ENCODE results near the gene ALDH18A1. TPM values are rescaled to one million over a fixed set of nuclear protein-coding genes. Genes with fewer than 3 reads are reported as not detected.
A peak's percentile ranks its signal among the peaks of the same experiment; 100 is the strongest.
"Not testable (repeated sequence)": the region's sequence is repeated elsewhere in the genome, so short reads cannot be mapped to it uniquely, and the experiment has no call there.

Gene ALDH18A1
- total RNA-seq, 1 experiment from 2014 or later = 105 TPM

DNA sequence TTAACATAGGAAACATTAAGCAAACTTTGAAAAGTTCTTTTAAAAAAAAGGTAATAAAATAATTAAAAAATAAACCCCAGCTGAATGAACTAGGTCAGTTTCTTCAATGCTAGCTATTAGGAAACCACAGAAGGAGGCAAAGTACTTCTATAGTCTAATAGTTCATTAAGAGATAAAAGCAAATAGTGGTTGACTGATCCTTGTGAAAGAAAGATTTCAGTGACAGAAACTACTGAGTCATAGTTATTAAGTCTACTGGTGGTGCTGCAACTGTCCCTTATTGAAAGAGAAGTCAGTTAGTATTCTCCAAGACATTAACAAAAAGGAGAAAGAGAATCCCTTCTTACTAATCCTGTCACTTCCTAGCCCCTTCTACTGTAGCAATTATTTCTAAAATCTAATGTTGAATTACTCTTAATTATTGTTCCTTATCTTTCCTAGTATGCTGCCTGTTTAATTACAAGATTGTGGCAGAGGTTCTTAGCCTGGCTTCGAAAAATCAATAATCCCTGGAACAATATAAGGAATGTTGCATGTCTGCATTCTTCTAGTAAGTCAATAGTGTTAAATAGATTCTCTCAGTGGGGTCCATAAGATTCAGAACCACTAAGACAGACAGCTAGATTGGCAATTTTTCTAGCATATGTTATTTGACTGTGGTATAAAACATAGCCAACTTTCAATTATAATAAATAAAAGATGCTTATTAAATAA, 19.0 kb upstream of the ALDH18A1 start:
- TF ChIP-seq TEAD4 (CRISPR knock-in tag; IDR thresholded peaks at IDR 0.05) = no peak
- peak; percentile 58; the same call in 1 of the 2 replicates for TF ChIP-seq RORB (CRISPR knock-in tag; IDR thresholded peaks at IDR 0.05)
- Mint-ChIP-seq H3K9me3 (no peaks in the 10 kb centered on the region), H3K36me3 (peaks cover 34% of the 10 kb centered on the region), H3K27me3 (ENCODE audit: low read depth) (no peaks in the 10 kb centered on the region), H3K4me1 (no peaks in the 10 kb centered on the region), H3K27ac (no peak overlapping the region), H3K4me3 (no peak overlapping the region)
- CTCF ChIA-PET = interaction anchor here (1.8 kb wide), 1 partner anchor 18 kb away, joined by 7 read pairs; the partner anchor contains the start of gene TCTN3
- POLR2A ChIA-PET = no interaction called here
- DNase-seq (ENCODE audit: low spot score) (no peak), ATAC-seq (peak; percentile 22; the same call in 1 of the 2 replicates)

DNA sequence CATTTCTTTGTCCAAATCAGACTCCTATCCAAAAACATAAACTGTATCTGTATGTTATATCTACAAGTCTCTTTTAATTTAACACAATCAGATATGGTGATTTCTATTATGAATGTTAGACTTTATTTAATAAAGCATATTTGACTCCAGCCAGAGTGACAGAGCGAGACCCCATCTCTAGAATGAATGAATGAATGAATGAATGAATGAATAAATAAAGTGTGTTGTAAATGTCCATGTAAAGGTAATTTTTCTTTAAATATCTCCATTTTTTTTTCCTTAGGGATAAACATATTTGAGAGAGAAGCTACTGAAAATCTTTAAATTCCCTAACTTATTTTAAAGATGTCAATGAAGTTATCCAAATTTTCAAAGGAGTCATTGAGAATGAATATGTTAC, 18.1 kb upstream of the ALDH18A1 start:
- ChIA-PET CTCF (interaction anchor here (1.8 kb wide), 1 partner anchor 19 kb away, joined by 7 read pairs; the partner anchor contains the start of gene TCTN3), POLR2A (no interaction called here)
- DNase-seq (ENCODE audit: low spot score) (no peak), ATAC-seq (no peak)
- Mint-ChIP-seq H3K4me3 (no peak overlapping the region), H3K27me3 (ENCODE audit: low read depth) (no peaks in the 10 kb centered on the region), H3K27ac (no peak overlapping the region), H3K9me3 (no peaks in the 10 kb centered on the region), H3K36me3 (peaks cover 26% of the 10 kb centered on the region), H3K4me1 (no peaks in the 10 kb centered on the region)
- TF ChIP-seq, protein P1, sequence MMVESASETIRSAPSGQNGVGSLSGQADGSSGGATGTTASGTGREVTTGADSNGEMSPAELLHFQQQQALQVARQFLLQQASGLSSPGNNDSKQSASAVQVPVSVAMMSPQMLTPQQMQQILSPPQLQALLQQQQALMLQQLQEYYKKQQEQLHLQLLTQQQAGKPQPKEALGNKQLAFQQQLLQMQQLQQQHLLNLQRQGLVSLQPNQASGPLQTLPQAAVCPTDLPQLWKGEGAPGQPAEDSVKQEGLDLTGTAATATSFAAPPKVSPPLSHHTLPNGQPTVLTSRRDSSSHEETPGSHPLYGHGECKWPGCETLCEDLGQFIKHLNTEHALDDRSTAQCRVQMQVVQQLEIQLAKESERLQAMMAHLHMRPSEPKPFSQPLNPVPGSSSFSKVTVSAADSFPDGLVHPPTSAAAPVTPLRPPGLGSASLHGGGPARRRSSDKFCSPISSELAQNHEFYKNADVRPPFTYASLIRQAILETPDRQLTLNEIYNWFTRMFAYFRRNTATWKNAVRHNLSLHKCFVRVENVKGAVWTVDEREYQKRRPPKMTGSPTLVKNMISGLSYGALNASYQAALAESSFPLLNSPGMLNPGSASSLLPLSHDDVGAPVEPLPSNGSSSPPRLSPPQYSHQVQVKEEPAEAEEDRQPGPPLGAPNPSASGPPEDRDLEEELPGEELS (CRISPR knock-in tag; IDR thresholded peaks at IDR 0.05) = no peak
- TF ChIP-seq FOXK1 (CRISPR knock-in tag; IDR thresholded peaks at IDR 0.05) (no peak), ZNF219 (CRISPR knock-in tag; IDR thresholded peaks at IDR 0.05; ENCODE audit: borderline replicate concordance) (no peak), IRF2 (CRISPR knock-in tag; IDR thresholded peaks at IDR 0.05; ENCODE audit: borderline replicate concordance, low read depth) (no peak), HMGA2 (CRISPR knock-in tag; IDR thresholded peaks at IDR 0.05) (no peak)
- TF ChIP-seq, protein P2, sequence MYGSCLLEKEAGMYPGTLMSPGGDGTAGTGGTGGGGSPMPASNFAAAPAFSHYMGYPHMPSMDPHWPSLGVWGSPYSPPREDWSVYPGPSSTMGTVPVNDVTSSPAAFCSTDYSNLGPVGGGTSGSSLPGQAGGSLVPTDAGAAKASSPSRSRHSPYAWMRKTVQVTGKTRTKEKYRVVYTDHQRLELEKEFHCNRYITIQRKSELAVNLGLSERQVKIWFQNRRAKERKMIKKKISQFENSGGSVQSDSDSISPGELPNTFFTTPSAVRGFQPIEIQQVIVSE (CRISPR knock-in tag; IDR thresholded peaks at IDR 0.05; ENCODE audit: borderline replicate concordance) = no peak
- TF ChIP-seq, protein P3, sequence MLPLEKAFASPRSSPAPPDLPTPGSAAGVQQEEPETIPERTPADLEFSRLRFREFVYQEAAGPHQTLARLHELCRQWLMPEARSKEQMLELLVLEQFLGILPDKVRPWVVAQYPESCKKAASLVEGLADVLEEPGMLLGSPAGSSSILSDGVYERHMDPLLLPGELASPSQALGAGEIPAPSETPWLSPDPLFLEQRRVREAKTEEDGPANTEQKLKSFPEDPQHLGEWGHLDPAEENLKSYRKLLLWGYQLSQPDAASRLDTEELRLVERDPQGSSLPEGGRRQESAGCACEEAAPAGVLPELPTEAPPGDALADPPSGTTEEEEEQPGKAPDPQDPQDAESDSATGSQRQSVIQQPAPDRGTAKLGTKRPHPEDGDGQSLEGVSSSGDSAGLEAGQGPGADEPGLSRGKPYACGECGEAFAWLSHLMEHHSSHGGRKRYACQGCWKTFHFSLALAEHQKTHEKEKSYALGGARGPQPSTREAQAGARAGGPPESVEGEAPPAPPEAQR (CRISPR knock-in tag; IDR thresholded peaks at IDR 0.05) = no peak
- TF ChIP-seq, protein P4, sequence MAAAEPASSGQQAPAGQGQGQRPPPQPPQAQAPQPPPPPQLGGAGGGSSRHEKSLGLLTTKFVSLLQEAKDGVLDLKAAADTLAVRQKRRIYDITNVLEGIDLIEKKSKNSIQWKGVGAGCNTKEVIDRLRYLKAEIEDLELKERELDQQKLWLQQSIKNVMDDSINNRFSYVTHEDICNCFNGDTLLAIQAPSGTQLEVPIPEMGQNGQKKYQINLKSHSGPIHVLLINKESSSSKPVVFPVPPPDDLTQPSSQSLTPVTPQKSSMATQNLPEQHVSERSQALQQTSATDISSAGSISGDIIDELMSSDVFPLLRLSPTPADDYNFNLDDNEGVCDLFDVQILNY (CRISPR knock-in tag; IDR thresholded peaks at IDR 0.05) = no peak
- TF ChIP-seq, protein P5, sequence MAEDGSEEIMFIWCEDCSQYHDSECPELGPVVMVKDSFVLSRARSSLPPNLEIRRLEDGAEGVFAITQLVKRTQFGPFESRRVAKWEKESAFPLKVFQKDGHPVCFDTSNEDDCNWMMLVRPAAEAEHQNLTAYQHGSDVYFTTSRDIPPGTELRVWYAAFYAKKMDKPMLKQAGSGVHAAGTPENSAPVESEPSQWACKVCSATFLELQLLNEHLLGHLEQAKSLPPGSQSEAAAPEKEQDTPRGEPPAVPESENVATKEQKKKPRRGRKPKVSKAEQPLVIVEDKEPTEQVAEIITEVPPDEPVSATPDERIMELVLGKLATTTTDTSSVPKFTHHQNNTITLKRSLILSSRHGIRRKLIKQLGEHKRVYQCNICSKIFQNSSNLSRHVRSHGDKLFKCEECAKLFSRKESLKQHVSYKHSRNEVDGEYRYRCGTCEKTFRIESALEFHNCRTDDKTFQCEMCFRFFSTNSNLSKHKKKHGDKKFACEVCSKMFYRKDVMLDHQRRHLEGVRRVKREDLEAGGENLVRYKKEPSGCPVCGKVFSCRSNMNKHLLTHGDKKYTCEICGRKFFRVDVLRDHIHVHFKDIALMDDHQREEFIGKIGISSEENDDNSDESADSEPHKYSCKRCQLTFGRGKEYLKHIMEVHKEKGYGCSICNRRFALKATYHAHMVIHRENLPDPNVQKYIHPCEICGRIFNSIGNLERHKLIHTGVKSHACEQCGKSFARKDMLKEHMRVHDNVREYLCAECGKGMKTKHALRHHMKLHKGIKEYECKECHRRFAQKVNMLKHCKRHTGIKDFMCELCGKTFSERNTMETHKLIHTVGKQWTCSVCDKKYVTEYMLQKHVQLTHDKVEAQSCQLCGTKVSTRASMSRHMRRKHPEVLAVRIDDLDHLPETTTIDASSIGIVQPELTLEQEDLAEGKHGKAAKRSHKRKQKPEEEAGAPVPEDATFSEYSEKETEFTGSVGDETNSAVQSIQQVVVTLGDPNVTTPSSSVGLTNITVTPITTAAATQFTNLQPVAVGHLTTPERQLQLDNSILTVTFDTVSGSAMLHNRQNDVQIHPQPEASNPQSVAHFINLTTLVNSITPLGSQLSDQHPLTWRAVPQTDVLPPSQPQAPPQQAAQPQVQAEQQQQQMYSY (CRISPR knock-in tag; IDR thresholded peaks at IDR 0.05) = no peak
- TF ChIP-seq, protein P6, sequence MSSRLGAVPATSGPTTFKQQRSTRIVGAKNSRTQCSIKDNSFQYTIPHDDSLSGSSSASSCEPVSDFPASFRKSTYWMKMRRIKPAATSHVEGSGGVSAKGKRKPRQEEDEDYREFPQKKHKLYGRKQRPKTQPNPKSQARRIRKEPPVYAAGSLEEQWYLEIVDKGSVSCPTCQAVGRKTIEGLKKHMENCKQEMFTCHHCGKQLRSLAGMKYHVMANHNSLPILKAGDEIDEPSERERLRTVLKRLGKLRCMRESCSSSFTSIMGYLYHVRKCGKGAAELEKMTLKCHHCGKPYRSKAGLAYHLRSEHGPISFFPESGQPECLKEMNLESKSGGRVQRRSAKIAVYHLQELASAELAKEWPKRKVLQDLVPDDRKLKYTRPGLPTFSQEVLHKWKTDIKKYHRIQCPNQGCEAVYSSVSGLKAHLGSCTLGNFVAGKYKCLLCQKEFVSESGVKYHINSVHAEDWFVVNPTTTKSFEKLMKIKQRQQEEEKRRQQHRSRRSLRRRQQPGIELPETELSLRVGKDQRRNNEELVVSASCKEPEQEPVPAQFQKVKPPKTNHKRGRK (CRISPR knock-in tag; IDR thresholded peaks at IDR 0.05; ENCODE audit: borderline replicate concordance) = no peak

DNA sequence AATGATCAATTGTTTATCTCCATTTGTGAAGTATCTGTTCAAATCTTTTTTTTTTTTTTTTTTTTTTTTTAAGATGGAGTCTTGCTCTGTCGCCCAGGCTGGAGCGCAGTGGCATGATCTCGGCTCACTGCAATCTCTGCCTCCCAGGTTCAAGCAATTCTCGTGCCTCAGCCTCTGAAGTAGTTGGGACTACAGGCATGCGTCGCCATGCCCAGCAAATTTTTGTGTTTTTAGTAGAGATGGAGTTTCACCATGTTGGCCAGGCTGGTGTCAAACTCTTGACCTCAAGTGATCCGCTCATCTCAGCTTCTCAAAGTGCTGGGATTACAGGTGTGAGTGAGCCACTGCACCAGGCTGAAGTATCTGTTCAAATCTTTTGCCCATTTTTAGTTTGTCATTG, 16.1 kb upstream of the ALDH18A1 start:
- H3K4me3 Mint-ChIP-seq; H3K27me3 Mint-ChIP-seq (ENCODE audit: low read depth); DNase-seq (ENCODE audit: low spot score); CTCF ChIA-PET; ATAC-seq; H3K4me1 Mint-ChIP-seq; H3K9me3 Mint-ChIP-seq; H3K27ac Mint-ChIP-seq: not testable (repeated sequence)
- H3K36me3 Mint-ChIP-seq = peaks cover 17% of the 10 kb centered on the region
- POLR2A ChIA-PET = interaction anchor here (0.7 kb wide), 1 partner anchor 74 kb away, joined by 4 read pairs; no protein-coding TSS in a partner anchor

Measured in WTC11 (cell line).